Mesothelial cell of epicardium (in vitro differentiated cells): Measurements from ENCODE around the gene BET1L. TPM values are rescaled to one million over a fixed set of nuclear protein-coding genes. Genes with fewer than 3 reads are reported as not detected.

Source experiments
- DNase-seq, 2 experiments: peaks; one replicate each; pipeline ENCODE4 v3.0.0; 2021; ENCODE audit warnings: low spot score in 2 of 2; ENCODE audit not compliant: unreplicated experiment in 2 of 2
- H3K27ac Mint-ChIP-seq: 2 replicates; pipeline ENCODE4 v1.8.0; 2021; ENCODE audit warnings: mixed read lengths
- H3K27me3 Mint-ChIP-seq: 2 replicates; pipeline ENCODE4 v1.8.0; 2021; ENCODE audit warnings: low read depth, mixed read lengths
- H3K36me3 Mint-ChIP-seq: 2 replicates; pipeline ENCODE4 v1.8.0; 2021; ENCODE audit warnings: mixed read lengths
- H3K4me1 Mint-ChIP-seq: 2 replicates; pipeline ENCODE4 v1.8.0; 2021; ENCODE audit warnings: mixed read lengths
- H3K4me3 Mint-ChIP-seq: 2 replicates; pipeline ENCODE4 v1.8.0; 2021; ENCODE audit warnings: mild to moderate bottlenecking, moderate library complexity, mixed read lengths
- H3K9me3 Mint-ChIP-seq: 2 replicates; pipeline ENCODE4 v1.8.0; 2021; ENCODE audit warnings: mixed read lengths
- total RNA-seq: library from RNA; stranded (reverse); gene quantifications from 3 replicates; pipeline ENCODE4 v1.2.1, GENCODE V29; 2021
- TF ChIP-seq, protein P1 (sequence below): fragments of 200-600 bp; sonication (generic); IDR thresholded peaks from one replicate; pipeline ENCODE4 v1.5.0; 2021; ENCODE audit warnings: antibody characterized with exemption; ENCODE audit not compliant: unreplicated experiment

BET1L gene
- total RNA-seq, 1 donor from 2014 or later = 68.2 TPM

DNA sequence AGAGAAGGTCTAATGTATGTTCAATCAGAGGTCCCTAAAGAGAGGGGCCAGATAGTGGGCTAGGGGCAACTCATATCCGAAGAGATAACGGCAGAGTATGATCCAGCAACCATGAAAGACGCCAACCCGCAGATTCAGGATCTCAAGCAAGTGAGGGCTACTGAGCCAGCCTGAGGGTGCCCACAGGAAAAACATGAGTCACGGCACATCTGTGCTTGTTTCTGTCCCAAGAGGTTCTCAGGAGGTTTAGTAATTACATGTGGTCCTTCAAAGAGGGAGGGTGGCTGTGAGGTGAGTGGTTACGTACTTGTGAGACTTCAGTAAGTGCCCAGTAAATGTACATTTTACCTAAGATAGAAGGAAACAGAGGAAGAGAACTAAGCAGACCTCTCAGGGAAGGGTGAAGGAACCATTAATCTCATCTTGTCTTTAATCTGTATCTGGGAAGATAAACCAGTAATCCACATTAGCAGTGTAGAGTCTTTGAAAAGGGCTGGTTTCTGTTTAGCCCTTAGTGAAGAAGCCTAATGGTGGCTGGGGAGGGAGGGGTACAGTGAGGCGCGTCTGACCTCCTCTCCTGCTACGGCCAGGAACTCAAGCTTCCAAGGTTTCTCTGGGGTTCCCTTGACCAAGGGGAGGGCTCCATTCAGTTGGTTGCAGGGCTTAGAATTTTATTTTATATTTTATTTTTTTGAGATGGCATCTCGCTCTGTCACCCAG lies 18.7 kb upstream of the BET1L start:
- Mint-ChIP-seq H3K27ac (no peak overlapping the region), H3K27me3 (no peaks in the 10 kb centered on the region), H3K36me3 (peaks cover 20% of the 10 kb centered on the region), H3K4me1 (no peaks in the 10 kb centered on the region), H3K9me3 (no peaks in the 10 kb centered on the region), H3K4me3 (no peak overlapping the region)
- no peak for DNase-seq
- TF ChIP-seq, protein P1, sequence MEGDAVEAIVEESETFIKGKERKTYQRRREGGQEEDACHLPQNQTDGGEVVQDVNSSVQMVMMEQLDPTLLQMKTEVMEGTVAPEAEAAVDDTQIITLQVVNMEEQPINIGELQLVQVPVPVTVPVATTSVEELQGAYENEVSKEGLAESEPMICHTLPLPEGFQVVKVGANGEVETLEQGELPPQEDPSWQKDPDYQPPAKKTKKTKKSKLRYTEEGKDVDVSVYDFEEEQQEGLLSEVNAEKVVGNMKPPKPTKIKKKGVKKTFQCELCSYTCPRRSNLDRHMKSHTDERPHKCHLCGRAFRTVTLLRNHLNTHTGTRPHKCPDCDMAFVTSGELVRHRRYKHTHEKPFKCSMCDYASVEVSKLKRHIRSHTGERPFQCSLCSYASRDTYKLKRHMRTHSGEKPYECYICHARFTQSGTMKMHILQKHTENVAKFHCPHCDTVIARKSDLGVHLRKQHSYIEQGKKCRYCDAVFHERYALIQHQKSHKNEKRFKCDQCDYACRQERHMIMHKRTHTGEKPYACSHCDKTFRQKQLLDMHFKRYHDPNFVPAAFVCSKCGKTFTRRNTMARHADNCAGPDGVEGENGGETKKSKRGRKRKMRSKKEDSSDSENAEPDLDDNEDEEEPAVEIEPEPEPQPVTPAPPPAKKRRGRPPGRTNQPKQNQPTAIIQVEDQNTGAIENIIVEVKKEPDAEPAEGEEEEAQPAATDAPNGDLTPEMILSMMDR = no peak

DNA sequence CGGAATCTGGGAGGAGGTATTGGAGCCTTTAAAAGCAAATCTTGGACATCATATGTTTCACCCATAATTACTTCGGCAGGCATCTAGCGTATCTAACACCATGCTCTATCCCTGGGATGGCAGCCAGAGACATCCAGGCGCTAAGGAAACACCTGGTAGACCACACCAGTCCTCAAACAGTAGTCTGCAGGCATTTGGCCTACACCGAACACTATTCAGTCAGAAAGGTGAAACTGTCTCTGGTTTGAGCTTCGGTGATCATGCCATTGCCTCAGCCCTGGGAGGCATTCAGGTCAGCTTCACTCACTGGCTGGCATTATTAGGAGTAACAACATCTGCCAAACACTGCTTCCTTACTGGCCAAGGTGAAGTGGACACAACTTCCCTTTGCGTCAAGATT lies 17.2 kb upstream of the BET1L start:
- Mint-ChIP-seq H3K27me3 (no peaks in the 10 kb centered on the region), H3K4me3 (no peak overlapping the region), H3K27ac (no peak overlapping the region), H3K9me3 (no peaks in the 10 kb centered on the region), H3K36me3 (peaks cover 17% of the 10 kb centered on the region), H3K4me1 (no peaks in the 10 kb centered on the region)
- no peak for DNase-seq
- TF ChIP-seq, protein P1 = no peak

GRCh38 chr11:223884-224283 lies 16.7 kb upstream of the BET1L start:
- no peak overlapping the region for H3K4me3 Mint-ChIP-seq

GRCh38 chr11:223026-223789 lies 16.0 kb upstream of the BET1L start:
- Mint-ChIP-seq H3K4me1 (no peaks in the 10 kb centered on the region), H3K27ac (peak overlapping the region; percentile 27), H3K9me3 (no peaks in the 10 kb centered on the region), H3K36me3 (peaks cover 16% of the 10 kb centered on the region), H3K27me3 (no peaks in the 10 kb centered on the region), H3K4me3 (no peak overlapping the region)
- TF ChIP-seq, protein P1 = no peak
- DNase-seq = no peak

More at GRCh38 chr11:223884-224283, 16.7 kb upstream of the BET1L start:
- Mint-ChIP-seq H3K36me3 (peaks cover 19% of the 10 kb centered on the region), H3K9me3 (no peaks in the 10 kb centered on the region), H3K4me1 (no peaks in the 10 kb centered on the region), H3K27ac (no peak overlapping the region), H3K27me3 (no peaks in the 10 kb centered on the region)
- DNase-seq = no peak
- TF ChIP-seq, protein P1 = no peak

GRCh38 chr11:221998-222789 lies 15.0 kb upstream of the BET1L start:
- Mint-ChIP-seq H3K27ac (no peak overlapping the region), H3K4me3 (no peak overlapping the region), H3K36me3 (peaks cover 16% of the 10 kb centered on the region), H3K4me1 (no peaks in the 10 kb centered on the region), H3K9me3 (no peaks in the 10 kb centered on the region), H3K27me3 (no peaks in the 10 kb centered on the region)
- TF ChIP-seq, protein P1 = no peak
- DNase-seq = no peak
